GM13976 (cell line): ENCODE results near the gene ZNF750.

Experiments
- DNase-seq: peaks from one replicate; pipeline ENCODE4 v3.0.0; 2012; ENCODE audit warnings: low spot score
- in situ Hi-C: fragments of 300-500 bp; cut with MboI; formaldehyde crosslinking; loops from one replicate; pipeline ENCODE4 v1.12.0; 2022; ENCODE audit warnings: low sequenced_read_pairs, mixed read lengths, inconsistent platforms; ENCODE audit not compliant: unreplicated experiment
- TF ChIP-seq, protein P1 (sequence below): IDR thresholded peaks from 2 replicates; pipeline ENCODE4 v1.5.1; 2012; ENCODE audit warnings: borderline replicate concordance, mild to moderate bottlenecking; ENCODE audit not compliant: insufficient read depth; ENCODE audit errors: extremely low read depth, missing control alignments, control extremely low read depth

ZNF750 gene

DNA sequence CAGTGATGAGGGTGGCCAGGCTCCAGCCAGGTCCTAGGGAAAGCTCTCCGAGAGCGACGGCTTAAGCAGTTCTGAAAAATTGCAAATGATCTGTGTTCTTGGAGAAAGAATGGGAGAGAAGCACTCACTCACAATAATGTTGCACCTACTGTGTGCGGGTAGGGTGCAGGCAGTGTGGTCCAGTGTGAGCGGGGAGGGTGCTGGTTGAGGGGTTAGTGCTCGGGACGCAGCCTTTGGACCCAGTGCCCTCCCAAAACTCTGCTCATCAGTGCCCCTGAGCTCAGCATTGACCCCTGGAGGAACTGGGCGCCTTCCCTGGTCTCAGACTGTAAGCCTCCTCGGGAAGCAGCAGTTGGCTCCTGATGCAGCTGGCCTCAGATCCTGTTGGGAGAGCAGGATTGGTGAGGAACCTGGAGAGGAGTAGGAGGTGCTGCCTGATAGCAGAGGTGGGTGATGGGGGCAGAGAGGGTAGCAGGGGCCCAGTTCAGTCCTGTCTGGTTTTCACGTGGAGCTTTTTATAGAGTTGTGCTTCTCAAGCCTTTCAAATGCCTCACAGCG lies 23.6 kb upstream of the ZNF750 start:
- in situ Hi-C loops = no loop called here
- TF ChIP-seq, protein P1, sequence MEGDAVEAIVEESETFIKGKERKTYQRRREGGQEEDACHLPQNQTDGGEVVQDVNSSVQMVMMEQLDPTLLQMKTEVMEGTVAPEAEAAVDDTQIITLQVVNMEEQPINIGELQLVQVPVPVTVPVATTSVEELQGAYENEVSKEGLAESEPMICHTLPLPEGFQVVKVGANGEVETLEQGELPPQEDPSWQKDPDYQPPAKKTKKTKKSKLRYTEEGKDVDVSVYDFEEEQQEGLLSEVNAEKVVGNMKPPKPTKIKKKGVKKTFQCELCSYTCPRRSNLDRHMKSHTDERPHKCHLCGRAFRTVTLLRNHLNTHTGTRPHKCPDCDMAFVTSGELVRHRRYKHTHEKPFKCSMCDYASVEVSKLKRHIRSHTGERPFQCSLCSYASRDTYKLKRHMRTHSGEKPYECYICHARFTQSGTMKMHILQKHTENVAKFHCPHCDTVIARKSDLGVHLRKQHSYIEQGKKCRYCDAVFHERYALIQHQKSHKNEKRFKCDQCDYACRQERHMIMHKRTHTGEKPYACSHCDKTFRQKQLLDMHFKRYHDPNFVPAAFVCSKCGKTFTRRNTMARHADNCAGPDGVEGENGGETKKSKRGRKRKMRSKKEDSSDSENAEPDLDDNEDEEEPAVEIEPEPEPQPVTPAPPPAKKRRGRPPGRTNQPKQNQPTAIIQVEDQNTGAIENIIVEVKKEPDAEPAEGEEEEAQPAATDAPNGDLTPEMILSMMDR = no peak
- DNase-seq = no peak

DNA sequence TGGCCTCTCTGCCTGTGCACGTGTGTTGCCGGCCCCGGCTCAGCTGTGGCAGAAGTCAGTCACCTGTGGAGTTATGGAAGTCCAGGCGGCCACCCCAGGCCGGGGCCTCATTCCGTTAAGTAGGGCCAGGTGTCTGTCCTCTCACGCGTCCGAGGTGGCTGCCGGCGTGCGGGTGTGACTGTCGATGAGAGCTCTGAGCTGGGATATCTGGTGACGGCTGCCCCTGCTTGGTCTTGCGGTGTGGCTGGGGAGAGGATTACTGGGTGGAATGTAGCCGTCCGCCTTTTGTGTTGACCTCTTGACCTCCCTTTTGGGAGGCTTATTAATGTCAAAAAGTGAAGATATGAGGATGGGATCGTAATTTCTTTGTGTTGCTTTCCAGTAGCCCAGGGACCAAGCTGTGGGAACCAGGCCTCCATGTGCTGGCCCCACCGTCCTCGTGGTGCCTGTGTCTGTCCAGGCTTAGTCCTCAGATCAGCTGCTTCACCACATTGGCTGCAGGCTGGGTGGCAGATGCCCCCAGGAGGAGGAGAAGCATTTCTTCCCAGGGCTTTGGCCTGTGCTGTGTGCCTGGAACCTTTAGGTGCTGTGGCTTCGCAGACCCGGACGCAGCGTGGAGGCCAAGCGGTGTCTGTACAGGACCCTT lies 23.0 kb upstream of the ZNF750 start:
- in situ Hi-C loops = no loop called here

DNA sequence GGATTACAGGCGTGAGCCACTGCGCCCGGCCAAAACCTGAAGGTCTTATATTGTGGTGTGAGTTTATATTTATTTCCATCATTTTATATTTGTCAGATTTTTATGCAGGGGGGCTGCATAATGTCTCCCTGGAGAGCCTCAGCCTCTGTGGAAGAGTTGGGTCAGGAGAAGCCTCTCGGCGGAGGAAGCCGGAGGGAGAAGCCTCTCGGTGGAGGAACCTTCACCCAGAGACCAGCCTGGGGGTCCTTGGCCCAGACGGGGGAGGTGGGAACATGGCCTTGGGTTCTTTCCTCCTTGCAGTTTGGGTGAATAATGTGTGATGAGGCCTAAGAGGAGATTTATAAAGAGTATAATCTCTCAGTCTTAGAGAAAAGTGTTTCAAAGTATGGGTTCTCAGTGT lies 22.4 kb upstream of the ZNF750 start:
- no peak for DNase-seq
- in situ Hi-C loops = no loop called here
- TF ChIP-seq, protein P1 = no peak

More for the DNA sequence above, 23.0 kb upstream of the ZNF750 start:
- TF ChIP-seq, protein P1 = no peak
- DNase-seq = no peak

DNA sequence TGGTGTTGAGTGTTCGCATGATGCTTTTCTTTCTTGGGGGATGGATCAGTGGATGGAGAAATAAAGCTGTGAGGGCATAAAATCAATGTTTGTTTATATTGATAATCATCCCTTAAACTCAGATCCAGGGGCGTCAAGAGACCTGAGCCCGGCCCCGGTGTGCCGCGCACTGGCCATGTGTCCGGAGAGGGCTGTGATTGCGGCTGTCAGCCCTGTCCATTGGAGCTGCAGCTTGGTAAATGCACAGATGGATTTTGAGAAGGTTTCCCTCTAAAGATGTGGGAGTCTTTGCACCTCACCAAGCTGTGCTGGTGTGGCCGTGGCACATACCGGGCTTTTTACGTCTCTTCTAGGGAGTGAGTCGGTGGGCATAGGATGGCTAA lies 21.6 kb upstream of the ZNF750 start:
- no peak for DNase-seq
- in situ Hi-C loops = no loop called here
- TF ChIP-seq, protein P1 = no peak

DNA sequence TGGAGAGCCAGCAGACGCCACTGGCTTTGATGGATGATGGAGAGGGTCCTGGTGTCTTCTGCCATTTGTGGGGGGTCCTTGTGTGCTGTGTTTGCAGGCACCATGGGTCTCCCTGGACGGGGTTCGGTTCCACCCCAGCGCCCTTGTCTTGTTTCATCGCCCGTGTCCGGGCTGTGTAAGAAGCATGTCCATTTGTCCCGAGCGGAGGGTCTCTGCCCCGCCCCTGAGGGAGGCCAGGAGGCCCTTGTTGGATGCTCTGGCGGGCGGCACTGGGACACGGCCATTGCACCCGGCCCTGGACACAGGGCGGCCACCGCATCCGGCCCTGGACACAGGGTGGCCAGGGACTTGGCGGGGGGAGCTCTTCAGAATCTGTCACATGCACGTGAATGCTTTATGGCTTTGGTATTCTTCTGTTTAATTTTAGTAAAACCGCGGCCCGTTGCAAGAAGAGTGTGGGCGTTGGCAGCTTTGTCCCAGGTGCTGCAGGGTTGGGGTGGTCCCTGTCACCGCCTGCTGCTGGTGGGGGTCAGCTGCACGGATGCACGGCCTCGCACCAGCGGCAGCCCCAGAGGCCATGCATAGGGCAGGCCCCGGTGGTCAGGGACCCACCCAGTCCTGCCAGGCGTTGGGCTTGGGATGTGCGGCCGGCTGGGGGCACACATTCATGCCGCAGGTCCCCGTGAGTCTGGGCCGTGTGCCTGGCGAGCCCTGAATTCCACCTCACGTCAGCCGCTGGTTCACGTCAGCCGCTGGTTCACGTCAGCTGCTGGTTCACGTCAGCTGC lies 21.0 kb upstream of the ZNF750 start:
- TF ChIP-seq, protein P1 = no peak
- no peak for DNase-seq
- in situ Hi-C loops = no loop called here

DNA sequence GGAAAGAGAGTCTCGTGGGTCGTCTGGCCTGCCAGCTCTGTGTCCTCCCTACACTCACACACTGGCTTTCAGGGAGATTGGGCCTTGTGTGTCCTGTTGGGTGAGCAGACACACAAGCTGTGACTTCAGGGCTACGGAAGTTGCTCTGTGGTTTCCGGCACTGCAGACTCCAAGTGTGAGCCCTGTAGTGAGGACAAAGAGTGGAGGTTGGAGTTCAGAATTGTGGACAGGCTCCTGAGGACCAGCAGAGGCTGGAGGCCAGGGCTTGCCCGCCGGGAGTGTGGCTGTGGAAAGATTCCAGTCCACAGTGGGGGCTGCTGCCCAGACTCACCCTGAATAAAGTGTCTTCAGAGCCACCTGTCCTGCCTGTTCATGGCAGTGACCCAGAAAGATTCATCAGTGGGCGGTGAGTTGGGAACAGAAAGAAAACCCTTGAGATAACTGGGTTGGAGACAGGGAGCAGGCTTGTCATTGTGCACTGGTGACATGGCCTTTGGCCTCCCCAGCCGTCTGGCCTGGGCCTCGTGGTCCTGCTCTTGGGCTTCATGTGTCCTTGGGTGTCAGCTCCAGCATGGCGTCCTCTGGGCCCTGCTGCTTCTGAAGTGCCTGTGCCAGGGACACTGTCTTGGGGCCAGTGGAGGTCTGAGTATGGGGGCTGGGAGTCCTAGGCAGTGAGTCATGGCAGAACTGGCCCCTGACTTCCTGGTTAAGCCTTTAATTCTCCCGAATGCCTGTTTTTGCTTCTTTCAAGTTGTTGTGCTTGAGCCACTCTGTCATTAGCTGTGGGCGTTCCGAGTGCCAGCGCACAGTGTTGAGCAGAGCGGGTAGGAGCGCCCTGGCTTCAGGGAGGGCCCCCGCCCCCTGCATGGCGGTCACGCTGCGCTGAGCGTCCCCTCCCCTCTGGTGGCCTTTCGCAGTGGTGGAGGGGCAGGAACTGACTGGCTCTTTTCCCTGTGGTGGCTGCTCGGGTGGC lies 19.9 kb upstream of the ZNF750 start:
- peak; percentile 75 for DNase-seq
- TF ChIP-seq, protein P1 = no peak
- in situ Hi-C loops = no loop called here
